SW 1271 (cell line): ENCODE measurements around the gene CCN5.
A peak's percentile ranks its signal among the peaks of the same experiment; 100 is the strongest.
"Not testable (repeated sequence)": the region's sequence is repeated elsewhere in the genome, so short reads cannot be mapped to it uniquely, and the experiment has no call there.

Experiments used
- DNase-seq, 2 experiments: peaks; one replicate each; lab custom pipeline; 2025; lab: John Stamatoyannopoulos, UW

Gene CCN5, protein sequence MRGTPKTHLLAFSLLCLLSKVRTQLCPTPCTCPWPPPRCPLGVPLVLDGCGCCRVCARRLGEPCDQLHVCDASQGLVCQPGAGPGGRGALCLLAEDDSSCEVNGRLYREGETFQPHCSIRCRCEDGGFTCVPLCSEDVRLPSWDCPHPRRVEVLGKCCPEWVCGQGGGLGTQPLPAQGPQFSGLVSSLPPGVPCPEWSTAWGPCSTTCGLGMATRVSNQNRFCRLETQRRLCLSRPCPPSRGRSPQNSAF

DNA sequence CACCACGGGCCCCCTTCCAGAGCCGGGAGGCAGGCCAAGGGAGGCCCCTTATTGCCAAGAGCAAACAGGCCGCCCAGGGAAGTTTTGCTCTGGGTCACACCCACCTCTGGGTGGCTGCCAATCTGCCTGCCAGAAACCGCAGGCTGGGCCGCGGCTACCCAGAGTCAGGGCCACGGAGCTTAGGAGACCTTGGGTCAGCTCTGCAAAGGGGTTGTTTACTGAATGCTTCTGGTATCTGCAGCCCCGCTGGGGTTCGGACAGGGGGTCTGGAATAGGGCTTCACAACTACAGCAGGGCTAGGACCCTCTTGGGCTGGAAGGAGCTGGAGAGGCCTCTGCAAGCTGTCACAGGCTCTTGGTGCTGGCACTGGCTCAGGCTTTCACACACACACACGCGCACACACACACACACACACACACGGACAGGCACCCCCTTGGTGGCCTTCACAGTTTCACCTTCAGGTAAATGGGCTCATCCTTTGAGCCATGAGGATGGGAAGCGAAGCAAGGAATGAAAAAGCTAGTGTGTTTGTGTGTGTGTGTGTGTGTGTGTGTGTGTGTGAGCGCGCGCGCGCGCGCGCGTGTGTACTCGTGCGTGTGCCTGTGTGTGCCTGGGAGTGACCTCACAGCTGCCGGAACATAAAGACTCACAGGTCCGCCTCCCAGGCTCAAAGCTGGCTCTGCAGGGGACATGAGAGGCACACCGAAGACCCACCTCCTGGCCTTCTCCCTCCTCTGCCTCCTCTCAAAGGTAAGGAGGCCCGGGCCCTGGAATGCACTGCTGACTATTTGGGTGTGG lies at the start of gene CCN5:
Gene CCN5 (plus strand): TSS at position 669 of the 798 bp plus-strand sequence. CDS start 22 bp downstream, at position 691.
- peak in 1 of 2 experiments; percentile 48 for DNase-seq

DNA sequence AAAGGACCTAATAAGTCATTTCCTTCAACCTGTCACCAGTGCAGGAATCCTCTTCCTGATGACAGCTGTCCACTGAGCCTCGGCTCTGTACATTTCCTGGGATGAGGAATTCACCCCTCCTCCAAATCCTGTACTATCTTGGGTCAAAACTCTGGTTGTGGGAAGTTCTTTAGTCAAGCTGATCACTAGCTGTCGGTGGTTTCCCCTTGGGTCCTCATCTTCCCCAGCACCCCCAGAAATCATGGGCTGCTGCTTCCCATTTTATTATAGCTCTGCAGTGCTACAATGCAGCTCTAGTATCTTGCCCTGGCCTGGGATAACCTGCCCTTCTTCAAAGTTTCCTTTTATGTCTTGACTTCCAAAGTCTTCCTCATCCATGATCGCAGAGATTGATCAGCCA lies 49.1 kb upstream of the CCN5 start:
- no peak for DNase-seq

DNA sequence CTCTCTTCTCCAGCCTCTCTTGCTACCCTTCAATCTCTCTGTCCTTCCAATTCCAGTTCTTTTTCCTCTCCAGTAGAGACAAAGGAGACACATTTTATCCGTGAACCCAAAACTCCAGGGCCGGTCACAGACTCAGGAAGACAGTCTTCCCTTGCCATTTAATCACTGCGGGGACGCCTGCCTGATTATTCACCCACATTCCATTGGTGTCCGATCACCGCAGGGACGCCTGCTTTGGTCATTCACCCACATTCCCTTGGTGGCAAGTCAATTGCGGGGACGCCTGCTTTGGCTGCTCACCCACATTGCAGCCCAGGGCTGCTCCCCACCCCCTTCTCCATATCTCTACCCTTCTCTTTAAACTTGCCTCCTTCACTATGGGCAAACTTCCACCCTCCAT lies 44.3 kb upstream of the CCN5 start:
- DNase-seq, result not testable (repeated sequence)

DNA sequence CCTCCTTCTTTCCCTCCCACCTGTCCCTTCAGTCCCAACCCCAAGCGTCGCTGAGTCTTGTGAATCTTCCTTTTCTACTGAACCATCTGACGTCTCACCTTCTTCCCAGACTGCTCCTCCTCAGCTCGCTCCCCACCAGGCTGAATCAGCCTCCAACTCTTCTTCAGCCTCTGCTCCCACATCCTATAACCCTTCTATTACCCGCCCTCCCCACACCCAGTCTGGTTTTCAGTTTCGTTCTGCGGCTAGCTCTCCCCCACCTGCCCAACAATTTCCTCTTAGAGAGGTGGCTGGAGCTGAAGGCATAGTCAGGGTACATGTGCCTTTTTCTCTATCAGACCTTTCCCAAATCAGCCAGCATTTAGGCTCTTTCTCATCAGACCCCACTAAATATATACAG lies 43.6 kb upstream of the CCN5 start:
- DNase-seq, result not testable (repeated sequence)

DNA sequence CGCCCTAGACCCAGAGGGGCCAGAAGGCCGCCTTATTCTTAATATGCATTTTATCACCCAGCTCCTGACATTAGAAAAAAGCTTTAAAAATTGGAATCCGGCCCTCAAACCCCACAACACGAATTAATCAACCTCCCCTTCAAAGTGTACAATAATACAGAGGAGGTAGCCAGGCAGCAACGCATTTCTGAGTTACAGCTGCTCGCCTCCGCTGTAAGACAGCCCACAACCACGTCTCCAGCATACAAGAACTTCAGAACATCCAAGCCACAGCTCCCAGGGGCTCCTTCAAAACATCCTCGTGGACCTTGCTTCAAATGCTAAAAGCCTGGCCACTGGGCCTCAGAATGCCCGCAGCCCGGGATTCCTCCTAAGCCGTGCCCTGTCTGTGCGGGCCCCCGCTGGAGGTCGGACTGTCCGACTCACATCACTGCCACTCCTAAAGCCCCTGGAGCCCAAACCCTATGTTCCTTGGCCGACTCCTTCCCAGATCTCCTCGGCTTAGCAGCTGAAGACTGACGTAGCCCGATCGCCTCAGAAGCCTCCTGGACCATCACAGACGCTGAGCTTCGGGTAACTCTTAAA lies 42.8 kb upstream of the CCN5 start:
- not testable (repeated sequence) for DNase-seq

DNA sequence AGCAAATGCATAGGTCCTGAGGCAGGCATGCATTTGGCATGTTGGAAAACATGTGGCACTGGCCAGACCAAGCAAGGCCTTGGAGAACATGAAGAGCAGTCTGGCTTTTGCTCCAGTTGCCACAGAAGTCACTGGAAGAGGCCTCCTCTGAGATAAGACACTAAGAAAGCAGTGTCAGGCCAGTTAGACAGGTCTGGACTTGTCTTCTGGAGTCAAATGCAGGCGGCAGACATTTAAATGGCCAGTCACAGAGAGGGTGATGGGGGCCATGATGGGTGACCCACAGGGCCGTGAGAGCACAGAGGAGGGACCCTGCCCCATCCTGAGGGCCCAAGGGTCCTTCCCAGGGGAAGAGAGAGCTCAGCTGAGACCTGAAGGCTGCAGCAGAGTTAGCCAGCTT lies 36.9 kb upstream of the CCN5 start:
- no peak for DNase-seq

DNA sequence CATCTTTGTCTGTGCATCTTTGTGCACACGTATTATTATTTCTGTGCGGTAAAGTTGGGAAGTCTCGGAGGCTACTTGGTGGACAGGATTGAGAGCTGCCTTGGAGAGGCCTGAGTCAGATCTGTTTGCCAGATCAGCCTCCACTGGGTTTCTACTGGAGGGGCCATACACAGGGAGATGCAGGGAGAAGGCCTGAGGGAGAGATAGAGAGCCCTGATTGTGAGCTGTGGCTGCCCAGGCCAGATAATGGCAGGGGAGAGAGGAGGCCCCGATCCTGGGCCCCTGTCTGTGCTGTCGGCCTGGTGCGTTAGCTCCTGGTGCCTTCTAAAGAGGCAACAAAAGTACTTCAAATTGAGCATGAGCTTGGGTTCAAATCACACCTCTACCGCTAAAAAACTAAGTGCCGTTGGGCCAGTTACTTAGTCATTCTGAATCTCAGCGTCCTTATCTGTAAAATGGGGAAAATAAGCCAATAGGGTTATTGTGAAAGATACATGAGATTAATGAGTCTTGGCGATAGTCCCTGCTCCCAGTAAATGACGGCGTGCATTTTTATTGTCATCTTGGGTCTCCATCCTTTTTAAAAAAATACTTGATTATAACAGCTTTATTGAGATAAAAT lies 36.1 kb upstream of the CCN5 start:
- DNase-seq, result no peak

DNA sequence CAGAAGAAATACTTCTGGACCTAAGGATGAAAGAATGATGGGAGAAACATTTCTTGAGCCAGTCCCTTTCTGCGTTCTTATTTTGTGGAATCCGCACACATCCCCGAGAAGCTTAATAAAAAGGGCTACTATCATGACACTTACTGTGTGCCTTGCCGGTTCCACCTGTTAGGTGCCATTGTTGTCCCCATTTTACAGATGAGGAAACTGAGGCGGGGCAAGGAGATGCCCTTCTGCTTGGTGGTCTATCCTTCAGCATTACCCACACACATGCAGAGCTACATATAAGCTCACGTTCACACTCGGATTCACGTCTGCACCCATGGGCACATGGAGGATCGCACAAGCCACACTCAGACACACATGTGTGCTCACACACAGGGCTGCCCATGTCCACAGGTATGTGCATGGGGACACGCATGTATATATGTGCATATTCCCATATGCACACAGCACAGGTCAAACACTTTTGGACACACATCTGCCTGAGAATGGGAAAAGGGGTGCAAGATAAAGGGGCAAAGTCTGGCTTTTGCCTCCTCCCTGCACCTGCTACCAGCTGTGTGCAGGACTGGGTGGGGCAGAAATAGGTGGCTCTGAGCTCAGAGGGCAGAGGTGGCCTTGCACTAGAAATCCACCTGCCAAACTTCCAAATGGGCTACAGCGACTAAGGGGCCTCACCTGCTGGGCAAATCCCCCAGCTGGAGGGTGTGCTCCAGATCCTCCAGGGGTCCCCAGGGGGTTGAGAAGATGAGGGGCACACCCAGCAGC lies 33.2 kb upstream of the CCN5 start:
- no peak for DNase-seq

DNA sequence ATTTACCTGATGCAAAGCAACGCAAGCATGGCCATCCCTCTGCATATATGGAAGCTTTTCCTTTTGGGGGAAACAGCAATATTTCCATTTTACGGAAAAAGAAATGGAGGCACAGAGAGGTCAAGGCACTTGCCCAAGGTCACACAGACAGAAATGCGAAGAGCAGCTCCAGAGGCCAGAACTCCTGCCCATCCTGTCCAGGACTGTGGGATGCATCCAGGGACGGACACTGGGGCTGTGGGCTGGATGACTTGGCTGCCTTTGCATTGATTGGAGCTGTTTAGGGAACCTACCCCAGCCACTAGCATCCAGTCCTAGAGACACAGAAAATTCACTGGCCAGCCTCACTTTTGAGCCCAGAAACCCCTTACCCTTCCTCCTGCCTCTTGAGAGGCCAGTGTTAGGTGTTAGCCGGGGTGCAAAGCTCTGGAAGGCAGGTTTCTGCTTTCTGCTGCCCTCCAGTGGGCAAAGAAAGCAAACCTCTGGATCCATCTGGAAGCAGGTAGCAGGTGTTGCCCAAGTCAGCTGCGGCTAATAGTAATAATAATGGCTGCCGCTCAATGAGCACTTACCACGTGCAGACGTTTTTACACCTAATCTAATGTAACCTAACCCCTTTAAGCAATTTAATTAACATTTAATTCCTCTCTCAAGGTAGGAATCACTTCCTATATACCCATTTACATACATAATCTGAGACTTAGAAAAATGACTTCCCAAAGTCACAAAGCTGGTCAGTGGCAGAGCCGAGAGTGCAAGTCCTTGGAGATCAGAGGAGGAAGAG lies 31.7 kb upstream of the CCN5 start:
- peak in 1 of 2 experiments; percentile 28 for DNase-seq

DNA sequence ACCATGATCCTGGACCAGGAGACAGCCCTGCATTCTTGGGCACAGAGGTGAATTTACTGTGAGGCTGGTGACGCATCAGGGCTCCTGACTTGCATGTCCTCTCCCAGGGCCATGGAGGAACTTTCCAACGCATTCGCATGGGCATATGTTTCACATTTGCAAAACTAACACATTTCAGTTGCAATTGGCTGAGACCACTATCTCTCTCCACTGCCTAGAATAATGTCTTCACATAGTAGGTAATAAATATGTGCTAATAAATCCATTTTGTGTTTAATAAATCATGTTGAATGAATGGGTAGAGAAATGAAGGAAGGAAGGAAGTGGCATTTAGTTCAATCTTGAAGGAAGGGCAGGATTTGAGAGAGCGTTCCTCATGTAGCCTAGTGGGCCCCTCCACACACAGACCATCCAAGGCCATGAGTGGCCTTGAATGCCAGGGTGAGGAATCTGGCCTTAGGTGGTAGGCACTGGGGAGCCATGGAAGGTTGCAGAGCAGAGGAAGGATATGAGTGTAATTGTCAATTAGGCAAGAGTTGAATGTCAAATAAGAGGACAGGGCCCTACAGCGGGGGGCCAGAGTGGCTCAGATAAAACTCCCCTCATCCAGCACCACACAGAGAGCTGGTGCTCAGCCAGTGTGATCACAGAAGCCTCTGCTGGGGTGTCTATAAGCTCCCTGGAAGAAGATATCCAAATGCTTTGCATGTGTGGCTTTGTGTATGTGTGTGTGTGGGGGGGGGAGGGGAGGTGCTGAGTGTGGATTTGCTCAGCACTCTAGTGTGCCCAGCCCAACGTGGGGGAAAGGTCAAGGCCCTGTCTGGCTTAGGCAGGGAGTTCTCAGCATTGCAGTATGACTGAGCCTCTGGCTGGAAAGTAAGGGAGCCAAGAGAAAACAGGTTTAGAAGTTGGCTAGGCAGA lies 30.9 kb upstream of the CCN5 start:
- DNase-seq, result no peak

DNA sequence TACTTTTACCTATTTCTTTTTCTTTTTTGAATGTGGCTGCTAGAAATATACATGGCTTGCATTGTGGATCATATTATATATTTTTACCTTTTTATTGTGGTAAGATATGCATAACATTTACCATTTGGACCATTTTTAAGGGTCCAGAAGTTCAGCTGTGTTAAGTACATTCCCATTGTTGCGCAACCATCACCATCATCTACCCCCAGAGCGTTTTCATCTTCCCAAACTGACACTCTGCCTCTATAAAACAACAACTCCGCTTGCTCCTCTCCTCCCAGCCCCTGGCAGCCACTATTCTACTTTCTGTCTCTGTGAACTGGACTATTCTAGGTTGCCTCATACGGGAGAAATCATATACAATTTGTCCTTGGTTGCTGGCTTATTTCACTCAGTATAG lies 28.2 kb upstream of the CCN5 start:
- DNase-seq, result no peak

DNA sequence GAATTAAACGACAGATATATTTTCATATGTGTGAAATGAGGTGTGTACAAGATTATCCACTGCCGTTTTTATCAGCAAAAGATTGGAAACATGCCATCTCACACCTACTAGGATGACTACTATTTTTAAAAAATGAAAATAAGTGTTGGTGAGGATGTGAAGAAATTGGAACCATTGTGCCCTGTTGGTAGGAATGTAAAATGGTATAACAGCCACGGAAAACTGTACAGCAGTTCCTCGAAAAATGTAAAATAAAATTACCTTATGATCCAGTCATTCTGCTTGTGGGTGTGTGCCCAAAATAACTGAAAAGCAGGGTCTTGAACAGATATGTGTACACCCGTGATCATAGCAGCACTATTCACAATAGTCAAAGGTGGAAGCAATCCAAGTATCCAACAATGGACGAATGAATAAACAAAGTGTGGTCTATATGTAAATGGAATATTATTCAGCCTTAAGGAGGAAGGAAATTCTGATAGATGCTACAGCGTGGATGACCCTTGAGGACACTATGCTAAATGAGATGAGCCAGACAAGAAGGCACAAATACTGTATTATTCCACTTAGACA lies 27.0 kb upstream of the CCN5 start:
- no peak for DNase-seq

DNA sequence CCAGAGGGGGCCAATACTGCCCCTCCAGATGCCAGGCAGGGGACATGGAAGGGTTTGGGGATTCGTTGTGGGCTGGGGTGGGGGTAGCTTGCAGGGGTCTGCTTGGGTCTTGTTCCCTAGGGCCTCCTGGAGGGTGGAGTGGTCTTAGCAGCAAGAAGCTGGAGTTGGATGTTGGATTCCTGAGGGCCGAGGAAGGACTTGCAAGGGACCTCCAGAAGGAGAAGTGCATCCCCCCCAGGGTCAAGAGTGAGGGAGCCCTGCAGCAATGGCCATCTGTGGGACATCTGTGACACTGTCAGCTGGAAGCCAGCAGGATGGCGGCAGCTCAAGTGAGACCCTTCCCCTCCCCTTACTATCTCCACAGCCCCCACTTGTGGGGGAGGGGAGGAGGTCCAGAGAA lies 25.4 kb upstream of the CCN5 start:
- DNase-seq, result no peak

DNA sequence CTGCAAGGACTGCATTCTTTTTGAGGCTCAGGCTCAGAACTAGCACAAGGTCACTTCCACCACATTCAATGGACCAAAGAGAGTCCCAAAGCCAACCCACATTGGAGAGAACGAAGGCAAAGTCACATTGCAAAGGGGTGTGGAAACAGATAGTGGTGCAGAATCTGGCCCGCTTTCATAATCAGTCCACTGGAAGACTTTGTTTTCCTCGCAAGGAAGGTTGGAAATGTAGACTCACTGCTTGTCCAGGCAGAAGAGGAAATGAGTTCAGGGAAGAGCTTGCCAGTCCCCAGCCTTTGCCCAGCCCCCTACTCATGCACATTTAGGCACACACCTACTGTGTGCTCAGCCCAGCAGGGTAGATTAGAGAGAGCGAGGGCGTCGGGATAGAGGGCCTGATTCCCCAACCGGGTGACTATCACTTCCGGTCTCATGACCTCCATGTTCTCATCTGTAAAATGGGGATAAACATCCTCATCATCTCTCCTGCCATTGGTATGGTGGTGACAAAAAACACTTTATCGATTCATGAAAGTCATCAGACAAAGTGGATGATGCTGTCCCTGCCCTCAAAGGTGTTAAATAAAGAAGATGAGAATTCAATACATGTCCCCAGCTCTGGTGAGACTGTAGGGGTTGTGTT lies 24.3 kb upstream of the CCN5 start:
- DNase-seq, result no peak

DNA sequence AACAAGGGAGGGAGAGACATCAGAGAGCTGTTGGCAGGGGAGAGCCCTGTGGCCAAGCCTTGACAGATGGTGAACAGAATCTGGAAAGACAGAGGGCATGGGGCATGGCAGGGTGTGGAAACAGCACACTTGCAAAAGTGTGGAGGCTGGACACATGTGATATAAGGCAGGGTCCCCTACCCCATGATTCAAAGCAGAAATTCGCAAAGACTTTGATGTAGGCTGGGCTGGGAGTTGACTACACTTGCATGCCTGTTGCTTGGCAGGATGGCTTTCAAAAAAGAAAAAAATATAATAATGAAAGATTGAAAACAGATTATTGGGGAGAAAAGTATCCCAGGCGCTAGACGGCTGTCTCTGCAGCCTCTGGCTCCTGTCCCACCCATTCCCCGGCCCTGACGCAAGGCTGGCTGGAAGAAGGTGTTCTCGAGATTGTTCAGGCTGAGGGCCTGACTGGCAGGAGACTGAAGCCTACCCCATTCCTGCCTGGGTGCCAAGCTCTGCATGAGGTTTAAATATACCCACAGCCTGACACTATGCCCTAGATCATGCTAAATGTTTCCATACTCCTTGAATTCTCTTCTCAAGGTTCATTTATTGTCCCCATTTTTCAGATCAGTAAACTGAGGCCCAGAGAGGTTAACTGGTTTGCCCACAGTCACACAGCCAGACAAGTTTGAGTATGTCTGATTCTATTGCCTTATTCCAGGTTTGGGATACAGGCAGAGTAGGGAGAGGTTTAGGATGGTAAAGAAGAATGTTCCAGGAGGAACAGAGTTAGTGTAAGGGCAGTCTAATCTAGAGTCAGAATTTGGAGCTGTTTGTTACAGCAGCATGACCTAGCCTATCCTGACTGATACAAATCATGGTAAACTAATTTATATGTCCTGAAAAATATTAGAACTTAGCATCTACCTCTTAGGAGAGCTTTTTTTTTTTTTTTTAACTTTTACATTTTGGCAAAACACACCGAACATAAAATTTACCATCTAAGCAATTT lies 23.4 kb upstream of the CCN5 start:
- no peak for DNase-seq

DNA sequence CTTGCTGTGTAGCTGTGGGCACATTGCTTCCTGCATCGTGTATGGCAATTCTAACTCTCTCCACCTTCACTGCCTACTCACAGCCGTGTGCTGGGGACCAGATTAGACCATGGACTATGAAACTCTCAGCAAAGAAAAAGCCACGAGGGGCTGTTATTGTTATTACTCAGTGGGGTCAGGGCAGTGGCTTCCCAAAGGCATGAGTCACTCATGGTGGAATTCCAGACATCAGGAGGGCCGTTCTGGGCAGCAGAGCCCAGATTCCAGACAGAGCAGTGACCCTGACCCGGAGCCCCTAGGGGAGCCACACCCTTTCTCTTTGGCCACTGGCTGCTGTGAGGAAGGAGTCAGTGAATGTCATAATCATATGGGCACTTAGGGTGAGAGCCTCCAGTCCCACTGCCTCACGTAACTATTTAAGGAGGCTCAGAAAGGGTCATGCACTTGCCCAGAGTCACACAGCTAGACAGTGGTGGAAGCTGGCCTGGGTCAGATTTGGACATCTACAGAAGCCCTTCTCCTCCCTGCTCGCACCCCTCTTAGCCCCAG lies 22.2 kb upstream of the CCN5 start:
- peak; percentile 93 to 98 for DNase-seq

DNA sequence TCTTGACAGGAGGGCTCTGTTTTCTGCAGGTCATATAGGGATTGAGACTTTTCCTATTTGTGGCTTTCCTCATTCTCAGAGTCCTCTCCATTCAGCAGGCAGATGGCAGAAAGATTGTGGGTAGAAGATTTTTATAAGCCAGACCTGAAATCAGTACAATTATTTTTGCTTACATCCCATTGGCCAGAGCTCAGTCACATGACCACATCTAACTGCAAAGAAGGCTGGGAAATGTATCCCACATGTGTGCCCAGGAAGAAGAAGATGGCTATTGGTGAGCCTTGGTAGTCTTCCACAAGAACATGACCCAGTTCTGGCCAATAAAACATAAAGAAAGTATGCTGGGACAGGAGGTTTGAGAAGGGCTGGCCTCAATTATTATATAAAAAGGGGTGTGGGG lies 21.5 kb upstream of the CCN5 start:
- peak in 1 of 2 experiments; percentile 31 for DNase-seq

DNA sequence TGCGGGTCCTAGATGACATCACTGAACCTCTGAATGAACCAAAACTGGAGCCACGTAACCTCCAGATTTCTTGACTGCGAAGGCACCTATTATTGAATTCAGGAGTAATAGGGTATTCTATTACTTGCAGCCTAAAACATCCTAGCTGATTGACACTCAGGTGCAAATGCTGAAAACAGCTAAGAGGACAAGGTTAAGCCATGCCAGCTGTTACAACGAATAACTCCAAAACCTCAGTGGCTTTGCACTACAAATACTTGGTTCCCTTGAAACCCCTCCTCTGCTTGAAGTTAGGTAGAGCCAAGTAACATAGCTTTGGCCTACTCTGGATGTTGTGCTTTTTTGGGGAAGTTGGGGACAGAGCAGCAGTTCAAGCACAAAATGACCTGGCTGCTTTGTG lies 21.0 kb upstream of the CCN5 start:
- DNase-seq, result no peak
